ENCODE measurements around the gene FMNL3. TPM values are rescaled to one million over a fixed set of nuclear protein-coding genes. Genes with fewer than 3 reads are reported as not detected.

The FMNL3 gene
- total and polyA plus RNA-seq, 2 of the 13 experiments (the other 11 are each of a cell fraction or from before 2014, with no cell fraction given) = 0.44 to 1.1 TPM

DNA sequence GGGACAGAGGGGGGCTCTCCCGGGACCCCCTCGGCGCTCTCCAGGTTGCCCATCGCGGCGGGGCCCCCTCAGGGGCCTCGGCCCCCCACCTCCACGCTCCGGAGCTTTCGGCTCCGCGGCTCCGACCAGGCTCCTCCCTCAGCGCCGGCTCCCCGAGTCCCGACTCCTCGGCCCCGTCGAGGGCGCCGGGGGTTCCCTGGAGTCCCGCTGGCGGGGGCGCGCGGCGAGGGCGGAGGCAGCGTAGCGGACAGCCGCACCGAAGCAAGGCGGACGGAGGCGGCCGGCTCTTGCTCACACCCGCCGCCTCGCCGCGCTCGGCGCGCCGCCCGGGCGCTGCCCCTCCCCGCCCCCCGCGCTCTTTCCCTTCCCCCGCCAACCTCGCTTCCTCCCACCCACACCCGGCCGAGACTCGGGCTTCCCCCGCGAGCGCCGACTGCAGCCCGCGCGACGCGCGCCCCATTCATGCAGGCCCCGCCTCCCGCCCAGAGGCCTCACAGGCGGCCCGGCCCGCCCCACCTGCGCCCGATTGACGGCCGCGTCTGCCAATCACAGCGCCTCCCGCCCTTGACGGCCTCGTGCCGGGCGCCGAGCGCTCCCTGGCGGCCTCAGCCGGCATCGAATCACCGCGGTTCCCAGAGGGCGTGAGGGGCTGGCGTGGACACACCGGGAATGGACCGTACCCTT, at the start of gene FMNL3 (continued):
- TF ChIP-seq SRF (IDR thresholded peaks at IDR 0.05; ENCODE audit: low read depth, low read length) (0 out of 2 replicates have a peak, but pooled peaks have one; percentile 14), PITX1 (CRISPR knock-in tag; IDR thresholded peaks at IDR 0.05) (0 out of 2 replicates have a peak, but pooled peaks have one; percentile 44), ZSCAN20 (CRISPR knock-in tag; IDR thresholded peaks at IDR 0.05; ENCODE audit: borderline replicate concordance) (no peak), ZNF891 (CRISPR knock-in tag; IDR thresholded peaks at IDR 0.05) (peak; percentile 66; the same call in 1 of the 2 replicates), ZNF768 (CRISPR knock-in tag; IDR thresholded peaks at IDR 0.05) (peak; percentile 65), ZNF350 (CRISPR knock-in tag; IDR thresholded peaks at IDR 0.05; ENCODE audit: borderline replicate concordance, low read depth) (0 out of 2 replicates have a peak, but pooled peaks have one; percentile 63), ZNF773 (CRISPR knock-in tag; IDR thresholded peaks at IDR 0.05; ENCODE audit: borderline replicate concordance) (peak; percentile 53; the same call in 1 of the 2 replicates), ZNF530 (CRISPR knock-in tag; IDR thresholded peaks at IDR 0.05; ENCODE audit: low read depth) (no peak), ZNF451 (CRISPR knock-in tag; IDR thresholded peaks at IDR 0.05) (peak; percentile 70; the same call in 1 of the 2 replicates), TGIF2 (CRISPR knock-in tag; IDR thresholded peaks at IDR 0.05) (no peak), ZFP62 (CRISPR knock-in tag; IDR thresholded peaks at IDR 0.05) (no peak), ZNF614 (CRISPR knock-in tag; IDR thresholded peaks at IDR 0.05; ENCODE audit: borderline replicate concordance) (peak; percentile 30; the same call in 1 of the 2 replicates), CEBPG (CRISPR knock-in tag; IDR thresholded peaks at IDR 0.05) (0 out of 2 replicates have a peak, but pooled peaks have one; percentile 23), KAT8 (CRISPR knock-in tag; IDR thresholded peaks at IDR 0.05) (peak; percentile 72), ZNF205 (CRISPR knock-in tag; IDR thresholded peaks at IDR 0.05) (peak; percentile 70; the same call in 1 of the 2 replicates), ZNF569 (CRISPR knock-in tag; IDR thresholded peaks at IDR 0.05; ENCODE audit: borderline replicate concordance) (no peak)
- TF ChIP-seq, protein P1, sequence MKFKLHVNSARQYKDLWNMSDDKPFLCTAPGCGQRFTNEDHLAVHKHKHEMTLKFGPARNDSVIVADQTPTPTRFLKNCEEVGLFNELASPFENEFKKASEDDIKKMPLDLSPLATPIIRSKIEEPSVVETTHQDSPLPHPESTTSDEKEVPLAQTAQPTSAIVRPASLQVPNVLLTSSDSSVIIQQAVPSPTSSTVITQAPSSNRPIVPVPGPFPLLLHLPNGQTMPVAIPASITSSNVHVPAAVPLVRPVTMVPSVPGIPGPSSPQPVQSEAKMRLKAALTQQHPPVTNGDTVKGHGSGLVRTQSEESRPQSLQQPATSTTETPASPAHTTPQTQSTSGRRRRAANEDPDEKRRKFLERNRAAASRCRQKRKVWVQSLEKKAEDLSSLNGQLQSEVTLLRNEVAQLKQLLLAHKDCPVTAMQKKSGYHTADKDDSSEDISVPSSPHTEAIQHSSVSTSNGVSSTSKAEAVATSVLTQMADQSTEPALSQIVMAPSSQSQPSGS (CRISPR knock-in tag; IDR thresholded peaks at IDR 0.05) = peak; percentile 66; the same call in 1 of the 2 replicates
- TF ChIP-seq, protein P2, sequence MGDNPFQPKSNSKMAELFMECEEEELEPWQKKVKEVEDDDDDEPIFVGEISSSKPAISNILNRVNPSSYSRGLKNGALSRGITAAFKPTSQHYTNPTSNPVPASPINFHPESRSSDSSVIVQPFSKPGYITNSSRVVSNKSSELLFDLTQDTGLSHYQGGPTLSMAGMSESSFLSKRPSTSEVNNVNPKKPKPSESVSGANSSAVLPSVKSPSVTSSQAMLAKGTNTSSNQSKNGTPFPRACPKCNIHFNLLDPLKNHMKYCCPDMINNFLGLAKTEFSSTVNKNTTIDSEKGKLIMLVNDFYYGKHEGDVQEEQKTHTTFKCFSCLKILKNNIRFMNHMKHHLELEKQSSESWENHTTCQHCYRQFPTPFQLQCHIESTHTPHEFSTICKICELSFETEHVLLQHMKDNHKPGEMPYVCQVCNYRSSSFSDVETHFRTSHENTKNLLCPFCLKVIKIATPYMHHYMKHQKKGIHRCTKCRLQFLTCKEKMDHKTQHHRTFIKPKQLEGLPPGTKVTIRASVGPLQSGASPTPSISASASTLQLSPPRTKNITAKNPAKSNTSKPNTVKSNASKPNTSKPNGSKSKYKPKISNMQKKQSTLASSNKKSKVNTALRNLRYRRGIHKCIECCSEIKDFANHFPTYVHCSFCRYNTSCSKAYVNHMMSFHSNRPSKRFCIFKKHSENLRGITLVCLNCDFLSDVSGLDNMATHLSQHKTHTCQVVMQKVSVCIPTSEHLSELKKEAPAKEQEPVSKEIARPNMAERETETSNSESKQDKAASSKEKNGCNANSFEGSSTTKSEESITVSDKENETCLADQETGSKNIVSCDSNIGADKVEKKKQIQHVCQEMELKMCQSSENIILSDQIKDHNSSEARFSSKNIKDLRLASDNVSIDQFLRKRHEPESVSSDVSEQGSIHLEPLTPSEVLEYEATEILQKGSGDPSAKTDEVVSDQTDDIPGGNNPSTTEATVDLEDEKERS (CRISPR knock-in tag; IDR thresholded peaks at IDR 0.05) = no peak
- TF ChIP-seq, protein P3, sequence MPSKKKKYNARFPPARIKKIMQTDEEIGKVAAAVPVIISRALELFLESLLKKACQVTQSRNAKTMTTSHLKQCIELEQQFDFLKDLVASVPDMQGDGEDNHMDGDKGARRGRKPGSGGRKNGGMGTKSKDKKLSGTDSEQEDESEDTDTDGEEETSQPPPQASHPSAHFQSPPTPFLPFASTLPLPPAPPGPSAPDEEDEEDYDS (CRISPR knock-in tag; IDR thresholded peaks at IDR 0.05) = peak; percentile 64; the same call in 1 of the 2 replicates
- TF ChIP-seq, protein P4, sequence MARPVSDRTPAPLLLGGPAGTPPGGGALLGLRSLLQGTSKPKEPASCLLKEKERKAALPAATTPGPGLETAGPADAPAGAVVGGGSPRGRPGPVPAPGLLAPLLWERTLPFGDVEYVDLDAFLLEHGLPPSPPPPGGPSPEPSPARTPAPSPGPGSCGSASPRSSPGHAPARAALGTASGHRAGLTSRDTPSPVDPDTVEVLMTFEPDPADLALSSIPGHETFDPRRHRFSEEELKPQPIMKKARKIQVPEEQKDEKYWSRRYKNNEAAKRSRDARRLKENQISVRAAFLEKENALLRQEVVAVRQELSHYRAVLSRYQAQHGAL (CRISPR knock-in tag; IDR thresholded peaks at IDR 0.05; ENCODE audit: not compliant biosample characterization) = no peak
- TF ChIP-seq, protein P5, sequence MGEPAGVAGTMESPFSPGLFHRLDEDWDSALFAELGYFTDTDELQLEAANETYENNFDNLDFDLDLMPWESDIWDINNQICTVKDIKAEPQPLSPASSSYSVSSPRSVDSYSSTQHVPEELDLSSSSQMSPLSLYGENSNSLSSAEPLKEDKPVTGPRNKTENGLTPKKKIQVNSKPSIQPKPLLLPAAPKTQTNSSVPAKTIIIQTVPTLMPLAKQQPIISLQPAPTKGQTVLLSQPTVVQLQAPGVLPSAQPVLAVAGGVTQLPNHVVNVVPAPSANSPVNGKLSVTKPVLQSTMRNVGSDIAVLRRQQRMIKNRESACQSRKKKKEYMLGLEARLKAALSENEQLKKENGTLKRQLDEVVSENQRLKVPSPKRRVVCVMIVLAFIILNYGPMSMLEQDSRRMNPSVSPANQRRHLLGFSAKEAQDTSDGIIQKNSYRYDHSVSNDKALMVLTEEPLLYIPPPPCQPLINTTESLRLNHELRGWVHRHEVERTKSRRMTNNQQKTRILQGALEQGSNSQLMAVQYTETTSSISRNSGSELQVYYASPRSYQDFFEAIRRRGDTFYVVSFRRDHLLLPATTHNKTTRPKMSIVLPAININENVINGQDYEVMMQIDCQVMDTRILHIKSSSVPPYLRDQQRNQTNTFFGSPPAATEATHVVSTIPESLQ (CRISPR knock-in tag; conservative IDR thresholded peaks at IDR 0.05) = no peak
